Liver (tissue), 9 donors: ENCODE measurements around the gene OSTF1. TPM values are rescaled to one million over a fixed set of nuclear protein-coding genes. Genes with fewer than 3 reads are reported as not detected.
A peak's percentile ranks its signal among the peaks of the same experiment; 100 is the strongest.

Experiments
- DNase-seq: peaks from one replicate; pipeline ENCODE4 v3.0.0-alpha.2; 2017; ENCODE audit warnings: low spot score
- H3K27ac ChIP-seq, 2 donors: one replicate each; pipeline ENCODE4 v1.7.0; 2013; ENCODE audit warnings: inconsistent platforms in 2 of 2, low read length in 2 of 2, control low read depth in 1 of 2, low read depth in 1 of 2, mild to moderate bottlenecking in 1 of 2
- H3K27me3 ChIP-seq, 4 donors: one replicate each; pipeline versions ENCODE4 v1.6.1 to v1.7.0; 2013; ENCODE audit warnings: low read length in 3 of 4, inconsistent platforms in 1 of 4, mild to moderate bottlenecking in 1 of 4, moderate library complexity in 1 of 4; ENCODE audit not compliant: control insufficient read depth in 4 of 4, insufficient read depth in 4 of 4
- H3K36me3 ChIP-seq, 4 donors: one replicate each; pipeline versions ENCODE4 v1.6.1 to v1.7.0; 2013; ENCODE audit warnings: low read length in 3 of 4, mild to moderate bottlenecking in 3 of 4, low read depth in 1 of 4, moderate library complexity in 1 of 4; ENCODE audit not compliant: control insufficient read depth in 4 of 4, insufficient read depth in 3 of 4
- H3K4me1 ChIP-seq, 4 donors: one replicate each; pipeline versions ENCODE4 v1.6.1 to v1.7.0; 2013; ENCODE audit warnings: low read length in 3 of 4, mild to moderate bottlenecking in 3 of 4, moderate library complexity in 1 of 4; ENCODE audit not compliant: control insufficient read depth in 4 of 4, insufficient read depth in 4 of 4
- H3K4me3 ChIP-seq, 3 donors: one replicate each; pipeline versions ENCODE4 v1.6.1 to v1.7.0; 2013; ENCODE audit warnings: low read length in 3 of 3, control low read depth in 1 of 3, low read depth in 1 of 3, mild to moderate bottlenecking in 1 of 3
- H3K9ac ChIP-seq, 2 donors: one replicate each; pipeline ENCODE4 v1.7.0; 2013; ENCODE audit warnings: low read length in 2 of 2, mild to moderate bottlenecking in 2 of 2, moderate library complexity in 2 of 2, control low read depth in 1 of 2, low read depth in 1 of 2
- H3K9me3 ChIP-seq, 4 donors: one replicate each; pipeline versions ENCODE4 v1.6.1 to v1.7.0; 2013; ENCODE audit warnings: low read length in 3 of 4; ENCODE audit not compliant: control insufficient read depth in 4 of 4
- EGR1 ChIP-seq, 2 donors: IDR thresholded peaks; 2 replicates each; pipeline ENCODE4 v1.6.1; 2016 to 2018; ENCODE audit warnings: antibody characterized with exemption in 2 of 2, low read depth in 2 of 2
- FOXA1 ChIP-seq: IDR thresholded peaks from 2 replicates; pipeline ENCODE4 v1.6.1; 2016; ENCODE audit warnings: antibody characterized with exemption
- FOXA2 ChIP-seq: IDR thresholded peaks from 2 replicates; pipeline ENCODE4 v1.6.1; 2016; ENCODE audit warnings: antibody characterized with exemption
- GABPA ChIP-seq, 2 donors: IDR thresholded peaks in 1 of 2; conservative IDR thresholded peaks in 1 of 2; 2 replicates each; pipeline ENCODE4 v1.6.1; 2016; ENCODE audit warnings: antibody characterized with exemption in 2 of 2, mild to moderate bottlenecking in 1 of 2, moderate library complexity in 1 of 2
- HNF4A ChIP-seq, 2 donors: conservative IDR thresholded peaks; 2 replicates each; pipeline ENCODE4 v1.6.1; 2016; ENCODE audit warnings: antibody characterized with exemption in 2 of 2, mild to moderate bottlenecking in 2 of 2
- JUND ChIP-seq, 2 donors: IDR thresholded peaks; 2 replicates each; pipeline ENCODE4 v1.6.1; 2016; ENCODE audit warnings: antibody characterized with exemption in 2 of 2
- NR2F2 ChIP-seq: IDR thresholded peaks from 2 replicates; pipeline ENCODE4 v1.6.1; 2016; ENCODE audit warnings: antibody characterized with exemption
- RAD21 ChIP-seq, 2 donors: IDR thresholded peaks; 2 replicates each; pipeline ENCODE4 v1.6.1; 2016; ENCODE audit warnings: antibody characterized with exemption in 2 of 2, mild to moderate bottlenecking in 2 of 2
- SP1 ChIP-seq: IDR thresholded peaks from 2 replicates; pipeline ENCODE4 v1.6.1; 2018; ENCODE audit warnings: antibody characterized with exemption, mild to moderate bottlenecking
- TAF1 ChIP-seq: conservative IDR thresholded peaks from 2 replicates; pipeline ENCODE4 v1.6.1; 2016; ENCODE audit warnings: antibody characterized with exemption, mild to moderate bottlenecking
- ZBTB33 ChIP-seq: IDR thresholded peaks from 2 replicates; pipeline ENCODE4 v1.6.1; 2016; ENCODE audit warnings: antibody characterized with exemption
- WGBS: extraction: QIAGEN DNeasy Blood & Tissue Kit; methylation state at CpG from one replicate; pipeline ENCODE4 v1.1.7; 2013; 5-methylcytosine and 5-hydroxymethylcytosine counted together
- polyA plus RNA-seq, 2 donors: library from polyadenylated mRNA; stranded (reverse) in 1 of 2; unstranded in 1 of 2; fragments of 200-250 nt in 1 of 2; fragments of >200 nt in 1 of 2; fragmentation: Nextera tagmentation in 1 of 2; extraction: Ambion mirVana in 1 of 2; gene quantifications; one replicate each; pipeline versions ENCODE4 v1.2.1 to v1.2.3, GENCODE V29; 2013 to 2015
- total RNA-seq, 2 donors: library from RNA; depleted of rRNA; stranded (reverse); fragments of >200 nt; gene quantifications; one replicate each; pipeline ENCODE4 v1.2.3, GENCODE V29; 2014
- TF ChIP-seq, protein P1 (sequence below): IDR thresholded peaks from 2 replicates; pipeline ENCODE4 v1.6.1; 2016; ENCODE audit warnings: antibody characterized with exemption
- donor health status: healthy.
- donor health status: healthy.
- donor health status: healthy.
- donor health status: healthy.
- donor health status: healthy.

The OSTF1 gene
- total and polyA plus RNA-seq, 4 donors: 19.8 to 29.7 (median 26.9) TPM

DNA sequence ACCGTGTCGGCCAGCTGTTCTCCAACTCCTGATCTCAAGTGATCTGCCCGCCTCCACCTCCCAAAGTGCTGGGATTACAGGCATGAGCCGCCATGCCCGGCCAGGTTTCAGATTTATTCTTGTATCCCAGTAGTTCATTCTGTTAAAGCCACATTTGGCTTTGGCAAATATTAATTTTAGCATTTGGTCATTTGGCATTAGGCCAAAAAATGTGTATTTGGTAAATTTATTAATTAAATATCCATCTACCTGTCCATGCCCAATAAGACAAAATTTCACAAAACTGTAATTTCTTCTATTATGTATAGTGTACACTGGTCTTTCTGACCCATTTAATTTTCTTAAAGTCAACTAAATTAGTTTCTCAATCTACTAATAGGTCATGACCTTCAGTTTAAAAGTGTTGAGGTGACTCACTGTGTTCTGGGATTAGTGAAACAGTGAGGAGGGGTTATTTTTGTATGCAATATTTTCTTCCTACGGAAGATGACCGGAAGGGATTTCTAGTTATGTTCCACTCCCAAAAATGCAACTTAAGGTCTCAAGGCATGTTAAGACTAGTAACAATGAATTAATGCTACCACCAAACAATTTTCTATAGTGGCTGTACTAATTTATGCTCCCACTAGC lies 21.0 kb downstream of the OSTF1 start:
- H3K4me1 ChIP-seq: peaks cover 0 to 19% (median 2%) of the 10 kb centered on the region in 4 donors
- peak in 1 of 2 donors; percentile 30 for TF ChIP-seq JUND (IDR thresholded peaks at IDR 0.05)
- TF ChIP-seq, protein P1, sequence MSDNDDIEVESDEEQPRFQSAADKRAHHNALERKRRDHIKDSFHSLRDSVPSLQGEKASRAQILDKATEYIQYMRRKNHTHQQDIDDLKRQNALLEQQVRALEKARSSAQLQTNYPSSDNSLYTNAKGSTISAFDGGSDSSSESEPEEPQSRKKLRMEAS: no peak
- 93% methylated on average over 7 of the region's 7 CpGs for WGBS
- no peaks in the 10 kb centered on the region for H3K36me3 ChIP-seq
- no peaks in the 10 kb centered on the region for H3K9me3 ChIP-seq
- H3K4me3 ChIP-seq: no peak overlapping the region
- DNase-seq: no peak
- H3K27ac ChIP-seq: peak overlapping the region in 1 of 2 donors; percentile 39
- H3K27me3 ChIP-seq: no peaks in the 10 kb centered on the region
- no peak overlapping the region for H3K9ac ChIP-seq

- Histone ChIP-seq H3K4me1 (peaks cover 0 to 11% (median under 1%) of the 10 kb centered on the region in 4 donors), H3K36me3 (no peaks in the 10 kb centered on the region), H3K9me3 (no peaks in the 10 kb centered on the region), H3K27ac (no peak overlapping the region), H3K9ac (no peak overlapping the region), H3K27me3 (no peaks in the 10 kb centered on the region), H3K4me3 (no peak overlapping the region)
- TF ChIP-seq, protein P1: no peak
- TF ChIP-seq HNF4A (conservative IDR thresholded peaks at IDR 0.05) (no peak), EGR1 (IDR thresholded peaks at IDR 0.05; ENCODE audit: low read depth in 2 of 2) (no peak), NR2F2 (no peak), ZBTB33 (no peak)
- no peak for DNase-seq
- WGBS: 79% methylated on average over 5 of the region's 5 CpGs
These were observed 22.8 kb downstream of the OSTF1 start for GRCh38 chr9:75111019-75111622.

GRCh38 chr9:75112789-75113188 lies 24.5 kb downstream of the OSTF1 start:
- 58% methylated on average over 4 of the region's 4 CpGs for whole genome bisulfite sequencing
- TF ChIP-seq GABPA (IDR thresholded peaks at IDR 0.05 in 1 of 2, conservative IDR thresholded peaks at IDR 0.05 in 1 of 2) (no peak), RAD21 (IDR thresholded peaks at IDR 0.05) (no peak), TAF1 (no peak), EGR1 (IDR thresholded peaks at IDR 0.05; ENCODE audit: low read depth in 2 of 2) (no peak), SP1 (no peak), HNF4A (conservative IDR thresholded peaks at IDR 0.05) (no peak), FOXA2 (no peak), FOXA1 (no peak)
- TF ChIP-seq, protein P1: no peak
- Histone ChIP-seq H3K4me3 (no peak overlapping the region), H3K4me1 (peaks cover 0 to 11% (median under 1%) of the 10 kb centered on the region in 4 donors), H3K27ac (no peak overlapping the region), H3K27me3 (no peaks in the 10 kb centered on the region), H3K9ac (no peak overlapping the region), H3K9me3 (no peaks in the 10 kb centered on the region), H3K36me3 (peaks cover 0 to under 1% (median 0%) of the 10 kb centered on the region in 4 donors)
- DNase-seq: no peak
